Dendritic cell treated with granulocyte-macrophage colony-stimulating factor and Interleukin-4, amounts not matched to agents 40 ng/mL and 50 ng/mL, for 4 days (primary cell): ENCODE measurements around the gene SLC17A2.

Experiments
- H3K27ac Mint-ChIP-seq: one replicate; pipeline ENCODE4 v1.8.0; 2022; ENCODE audit warnings: mild to moderate bottlenecking, mixed read lengths
- H3K27me3 Mint-ChIP-seq: one replicate; pipeline ENCODE4 v1.8.0; 2022; ENCODE audit warnings: mild to moderate bottlenecking, mixed read lengths
- H3K36me3 Mint-ChIP-seq: one replicate; pipeline ENCODE4 v1.8.0; 2022; ENCODE audit warnings: low read depth, mixed read lengths
- H3K4me1 Mint-ChIP-seq: one replicate; pipeline ENCODE4 v1.8.0; 2022; ENCODE audit warnings: low read depth, mixed read lengths
- H3K4me3 Mint-ChIP-seq: one replicate; pipeline ENCODE4 v1.8.0; 2022; ENCODE audit warnings: mild to moderate bottlenecking, moderate library complexity, mixed read lengths
- H3K9me3 Mint-ChIP-seq: one replicate; pipeline ENCODE4 v1.8.0; 2022; ENCODE audit warnings: mixed read lengths
- intact Hi-C: fragments of 100-400 bp; cut with micrococcal nuclease; formaldehyde crosslinking; loops from one replicate; pipeline ENCODE4 v1.15.0; 2022

The SLC17A2 gene

GRCh38 chr6:25930532-25931410 lies at the start of gene SLC17A2:
SLC17A2 (minus strand) TSS chr6:25930691; CDS start chr6:25925796, 4,895 bp downstream.
- intact Hi-C loops, result no loop called here
- H3K27ac Mint-ChIP-seq, result no peak within 1 kb of the TSS

GRCh38 chr6:25975923-25976560 lies 45.6 kb upstream of the SLC17A2 start:
- intact Hi-C loops, result no loop called here
- Mint-ChIP-seq H3K4me3 (no peak overlapping the region), H3K27me3 (no peaks in the 10 kb centered on the region), H3K36me3 (peaks cover 95% of the 10 kb centered on the region), H3K27ac (no peak overlapping the region), H3K4me1 (peaks cover 29% of the 10 kb centered on the region), H3K9me3 (no peaks in the 10 kb centered on the region)

More at GRCh38 chr6:25930532-25931410, at the start of gene SLC17A2:
- Mint-ChIP-seq H3K9me3 (peaks cover 7% of the 10 kb centered on the region), H3K4me3 (no peak within 1 kb of the TSS), H3K27me3 (no peaks in the 10 kb centered on the region), H3K36me3 (no peaks in the 10 kb centered on the region), H3K4me1 (peaks cover 5% of the 10 kb centered on the region)

GRCh38 chr6:25973923-25974555 lies 43.5 kb upstream of the SLC17A2 start:
- H3K9me3 Mint-ChIP-seq, result no peaks in the 10 kb centered on the region
- peaks cover 39% of the 10 kb centered on the region for H3K4me1 Mint-ChIP-seq
- no peak overlapping the region for H3K4me3 Mint-ChIP-seq
- intact Hi-C loops, result no loop called here
- no peak overlapping the region for H3K27ac Mint-ChIP-seq
- peaks cover 100% of the 10 kb centered on the region for H3K36me3 Mint-ChIP-seq
- H3K27me3 Mint-ChIP-seq, result no peaks in the 10 kb centered on the region

GRCh38 chr6:25972902-25973301 lies 42.4 kb upstream of the SLC17A2 start:
- no peaks in the 10 kb centered on the region for H3K27me3 Mint-ChIP-seq
- H3K4me3 Mint-ChIP-seq, result no peak overlapping the region

GRCh38 chr6:25972128-25972527 lies 41.6 kb upstream of the SLC17A2 start:
- Mint-ChIP-seq H3K4me1 (peaks cover 41% of the 10 kb centered on the region), H3K4me3 (no peak overlapping the region), H3K27ac (peak overlapping the region; percentile 5), H3K9me3 (no peaks in the 10 kb centered on the region), H3K36me3 (peaks cover 100% of the 10 kb centered on the region), H3K27me3 (no peaks in the 10 kb centered on the region)
- intact Hi-C loops, result no loop called here

More at GRCh38 chr6:25972902-25973301, 42.4 kb upstream of the SLC17A2 start:
- intact Hi-C loops, result no loop called here
- no peak overlapping the region for H3K27ac Mint-ChIP-seq
- H3K4me1 Mint-ChIP-seq, result peaks cover 40% of the 10 kb centered on the region
- H3K9me3 Mint-ChIP-seq, result no peaks in the 10 kb centered on the region
- H3K36me3 Mint-ChIP-seq, result peaks cover 100% of the 10 kb centered on the region

- Mint-ChIP-seq H3K4me3 (no peak overlapping the region), H3K27me3 (no peaks in the 10 kb centered on the region), H3K4me1 (peaks cover 50% of the 10 kb centered on the region), H3K9me3 (no peaks in the 10 kb centered on the region), H3K27ac (peak overlapping the region; percentile 5), H3K36me3 (peaks cover 100% of the 10 kb centered on the region)
- intact Hi-C loops, result no loop called here
Observed at GRCh38 chr6:25971187-25971821, 40.8 kb upstream of the SLC17A2 start.

GRCh38 chr6:25968769-25969168 lies 38.3 kb upstream of the SLC17A2 start:
- no peaks in the 10 kb centered on the region for H3K9me3 Mint-ChIP-seq
- H3K27ac Mint-ChIP-seq, result no peak overlapping the region
- no peaks in the 10 kb centered on the region for H3K27me3 Mint-ChIP-seq
- H3K4me3 Mint-ChIP-seq, result no peak overlapping the region
- H3K4me1 Mint-ChIP-seq, result peaks cover 71% of the 10 kb centered on the region
- H3K36me3 Mint-ChIP-seq, result peaks cover 99% of the 10 kb centered on the region
- intact Hi-C loops, result no loop called here

GRCh38 chr6:25966711-25967110 lies 36.2 kb upstream of the SLC17A2 start:
- no peak overlapping the region for H3K27ac Mint-ChIP-seq
- intact Hi-C loops, result no loop called here
- H3K4me3 Mint-ChIP-seq, result peak overlapping the region; percentile 51
- peaks cover 77% of the 10 kb centered on the region for H3K4me1 Mint-ChIP-seq
- H3K27me3 Mint-ChIP-seq, result no peaks in the 10 kb centered on the region
- H3K9me3 Mint-ChIP-seq, result no peaks in the 10 kb centered on the region
- H3K36me3 Mint-ChIP-seq, result peaks cover 92% of the 10 kb centered on the region

- peaks cover 76% of the 10 kb centered on the region for H3K36me3 Mint-ChIP-seq
Observed at GRCh38 chr6:25965058-25965457, 34.6 kb upstream of the SLC17A2 start.

GRCh38 chr6:25963426-25964123 lies 33.1 kb upstream of the SLC17A2 start:
- intact Hi-C loops, result loop anchor here (2.0 kb wide), 1 partner anchor 29 kb away; no protein-coding TSS in a partner anchor
- Mint-ChIP-seq H3K9me3 (no peaks in the 10 kb centered on the region), H3K4me1 (peaks cover 73% of the 10 kb centered on the region), H3K36me3 (peaks cover 61% of the 10 kb centered on the region), H3K27me3 (no peaks in the 10 kb centered on the region), H3K27ac (peak overlapping the region; percentile 99), H3K4me3 (peak overlapping the region; percentile 95)

More at GRCh38 chr6:25965058-25965457, 34.6 kb upstream of the SLC17A2 start:
- Mint-ChIP-seq H3K9me3 (no peaks in the 10 kb centered on the region), H3K4me1 (peaks cover 67% of the 10 kb centered on the region), H3K4me3 (peak overlapping the region; percentile 65), H3K27me3 (no peaks in the 10 kb centered on the region), H3K27ac (peak overlapping the region; percentile 99)
- intact Hi-C loops, result no loop called here

GRCh38 chr6:25962149-25963127 lies 31.9 kb upstream of the SLC17A2 start, which contains the start of gene TRIM38:
TRIM38 (plus strand) TSS chr6:25962802; CDS start chr6:25966523, 3,721 bp downstream.
- Mint-ChIP-seq H3K27me3 (no peaks in the 10 kb centered on the region), H3K36me3 (peaks cover 50% of the 10 kb centered on the region), H3K4me1 (peaks cover 69% of the 10 kb centered on the region), H3K4me3 (peak within 1 kb of the TSS; percentile 95), H3K27ac (peak within 1 kb of the TSS; percentile 99), H3K9me3 (no peaks in the 10 kb centered on the region)
- intact Hi-C loops, result loop anchor here (2.0 kb wide), 1 partner anchor 30 kb away; no protein-coding TSS in a partner anchor

GRCh38 chr6:25961619-25962148 lies 31.2 kb upstream of the SLC17A2 start:
- no peaks in the 10 kb centered on the region for H3K9me3 Mint-ChIP-seq
- peak overlapping the region; percentile 99 for H3K27ac Mint-ChIP-seq
- H3K27me3 Mint-ChIP-seq, result no peaks in the 10 kb centered on the region
- peaks cover 61% of the 10 kb centered on the region for H3K4me1 Mint-ChIP-seq
- intact Hi-C loops, result loop anchor here (2.0 kb wide), 1 partner anchor 31 kb away; no protein-coding TSS in a partner anchor
- H3K36me3 Mint-ChIP-seq, result peaks cover 42% of the 10 kb centered on the region
- H3K4me3 Mint-ChIP-seq, result peak overlapping the region; percentile 95
